Measurements from ENCODE around the gene FSTL3.
A peak's percentile ranks its signal among the peaks of the same experiment; 100 is the strongest.
"Not testable (repeated sequence)": the region's sequence is repeated elsewhere in the genome, so short reads cannot be mapped to it uniquely, and the experiment has no call there.

Gene FSTL3

GRCh38 chr19:666985-667573 lies 9.1 kb upstream of the FSTL3 start:
- H3K4me3 ChIP-seq (ENCODE audit: low read length); H3K27ac ChIP-seq (ENCODE audit: low read length); H3K4me1 ChIP-seq (ENCODE audit: control insufficient read depth, low read depth, low read length); H3K27me3 ChIP-seq (ENCODE audit: control insufficient read depth, insufficient read depth, low read length); H3K9ac ChIP-seq (ENCODE audit: low read length); H3K9me3 ChIP-seq (ENCODE audit: control insufficient read depth, low read depth, low read length); H3K36me3 ChIP-seq (ENCODE audit: control insufficient read depth, low read depth, low read length): not testable (repeated sequence)

- H3K9ac ChIP-seq (ENCODE audit: low read length); H3K4me3 ChIP-seq (ENCODE audit: low read length); H3K9me3 ChIP-seq (ENCODE audit: control insufficient read depth, low read depth, low read length); H3K4me1 ChIP-seq (ENCODE audit: control insufficient read depth, low read depth, low read length); H3K27me3 ChIP-seq (ENCODE audit: control insufficient read depth, insufficient read depth, low read length); H3K27ac ChIP-seq (ENCODE audit: low read length); H3K36me3 ChIP-seq (ENCODE audit: control insufficient read depth, low read depth, low read length): not testable (repeated sequence)
Observed at GRCh38 chr19:668675-669434, 7.3 kb upstream of the FSTL3 start.

- H3K4me3 ChIP-seq (ENCODE audit: low read length), result no peak overlapping the region
- H3K27me3 ChIP-seq (ENCODE audit: control insufficient read depth, insufficient read depth, low read length), result peaks cover 12% of the 10 kb centered on the region
- H3K9me3 ChIP-seq (ENCODE audit: control insufficient read depth, low read depth, low read length), result no peaks in the 10 kb centered on the region
- H3K9ac ChIP-seq (ENCODE audit: low read length), result no peak overlapping the region
- no peaks in the 10 kb centered on the region for H3K4me1 ChIP-seq (ENCODE audit: control insufficient read depth, low read depth, low read length)
- H3K27ac ChIP-seq (ENCODE audit: low read length), result no peak overlapping the region
- H3K36me3 ChIP-seq (ENCODE audit: control insufficient read depth, low read depth, low read length), result no peaks in the 10 kb centered on the region
Observed at GRCh38 chr19:670609-671075, 5.5 kb upstream of the FSTL3 start.

GRCh38 chr19:674282-675151 lies 1.7 kb upstream of the FSTL3 start:
- no peak overlapping the region for H3K27ac ChIP-seq (ENCODE audit: low read length)
- no peaks in the 10 kb centered on the region for H3K36me3 ChIP-seq (ENCODE audit: control insufficient read depth, low read depth, low read length)
- no peaks in the 10 kb centered on the region for H3K4me1 ChIP-seq (ENCODE audit: control insufficient read depth, low read depth, low read length)
- H3K4me3 ChIP-seq (ENCODE audit: low read length), result no peak overlapping the region
- peaks cover 26% of the 10 kb centered on the region for H3K27me3 ChIP-seq (ENCODE audit: control insufficient read depth, insufficient read depth, low read length)
- H3K9ac ChIP-seq (ENCODE audit: low read length), result no peak overlapping the region
- no peaks in the 10 kb centered on the region for H3K9me3 ChIP-seq (ENCODE audit: control insufficient read depth, low read depth, low read length)

GRCh38 chr19:676007-676338 lies 219 bp upstream of the FSTL3 start:
- Histone ChIP-seq H3K27me3 (ENCODE audit: control insufficient read depth, insufficient read depth, low read length) (peaks cover 26% of the 10 kb centered on the region), H3K27ac (ENCODE audit: low read length) (no peak overlapping the region), H3K9ac (ENCODE audit: low read length) (no peak overlapping the region), H3K9me3 (ENCODE audit: control insufficient read depth, low read depth, low read length) (no peaks in the 10 kb centered on the region), H3K36me3 (ENCODE audit: control insufficient read depth, low read depth, low read length) (no peaks in the 10 kb centered on the region), H3K4me3 (ENCODE audit: low read length) (no peak overlapping the region), H3K4me1 (ENCODE audit: control insufficient read depth, low read depth, low read length) (no peaks in the 10 kb centered on the region)

- Histone ChIP-seq H3K36me3 (ENCODE audit: control insufficient read depth, low read depth, low read length) (no peaks in the 10 kb centered on the region), H3K9me3 (ENCODE audit: control insufficient read depth, low read depth, low read length) (no peaks in the 10 kb centered on the region), H3K27ac (ENCODE audit: low read length) (no peak overlapping the region), H3K4me3 (ENCODE audit: low read length) (no peak overlapping the region), H3K4me1 (ENCODE audit: control insufficient read depth, low read depth, low read length) (no peaks in the 10 kb centered on the region), H3K9ac (ENCODE audit: low read length) (no peak overlapping the region), H3K27me3 (ENCODE audit: control insufficient read depth, insufficient read depth, low read length) (peaks cover 26% of the 10 kb centered on the region)
Observed at GRCh38 chr19:677201-677600, 1.0 kb downstream of the FSTL3 start.

- H3K9ac ChIP-seq (ENCODE audit: low read length), result no peak overlapping the region
- H3K27me3 ChIP-seq (ENCODE audit: control insufficient read depth, insufficient read depth, low read length), result peaks cover 26% of the 10 kb centered on the region
- no peaks in the 10 kb centered on the region for H3K36me3 ChIP-seq (ENCODE audit: control insufficient read depth, low read depth, low read length)
- no peak overlapping the region for H3K27ac ChIP-seq (ENCODE audit: low read length)
- no peak overlapping the region for H3K4me3 ChIP-seq (ENCODE audit: low read length)
- no peaks in the 10 kb centered on the region for H3K4me1 ChIP-seq (ENCODE audit: control insufficient read depth, low read depth, low read length)
- H3K9me3 ChIP-seq (ENCODE audit: control insufficient read depth, low read depth, low read length), result no peaks in the 10 kb centered on the region
Observed at GRCh38 chr19:677601-678436, 1.6 kb downstream of the FSTL3 start.

- Histone ChIP-seq H3K36me3 (ENCODE audit: control insufficient read depth, low read depth, low read length) (no peaks in the 10 kb centered on the region), H3K27ac (ENCODE audit: low read length) (no peak overlapping the region), H3K27me3 (ENCODE audit: control insufficient read depth, insufficient read depth, low read length) (peaks cover 26% of the 10 kb centered on the region), H3K9ac (ENCODE audit: low read length) (no peak overlapping the region), H3K4me1 (ENCODE audit: control insufficient read depth, low read depth, low read length) (no peaks in the 10 kb centered on the region), H3K9me3 (ENCODE audit: control insufficient read depth, low read depth, low read length) (no peaks in the 10 kb centered on the region), H3K4me3 (ENCODE audit: low read length) (peak overlapping the region; percentile 49)
Observed at GRCh38 chr19:678791-679388, 2.7 kb downstream of the FSTL3 start.

- Histone ChIP-seq H3K27ac (ENCODE audit: low read length) (no peak overlapping the region), H3K4me1 (ENCODE audit: control insufficient read depth, low read depth, low read length) (no peaks in the 10 kb centered on the region), H3K4me3 (ENCODE audit: low read length) (peak overlapping the region; percentile 49), H3K9ac (ENCODE audit: low read length) (no peak overlapping the region), H3K27me3 (ENCODE audit: control insufficient read depth, insufficient read depth, low read length) (peaks cover 26% of the 10 kb centered on the region), H3K9me3 (ENCODE audit: control insufficient read depth, low read depth, low read length) (no peaks in the 10 kb centered on the region), H3K36me3 (ENCODE audit: control insufficient read depth, low read depth, low read length) (no peaks in the 10 kb centered on the region)
Observed at GRCh38 chr19:679418-680286, 3.5 kb downstream of the FSTL3 start.

- Histone ChIP-seq H3K27ac (ENCODE audit: low read length) (no peak overlapping the region), H3K36me3 (ENCODE audit: control insufficient read depth, low read depth, low read length) (no peaks in the 10 kb centered on the region)
Observed at GRCh38 chr19:680287-681028, 4.3 kb downstream of the FSTL3 start.

More at GRCh38 chr19:680287-681028, 4.3 kb downstream of the FSTL3 start:
- peak overlapping the region; percentile 82 for H3K4me3 ChIP-seq (ENCODE audit: low read length)
- peaks cover 21% of the 10 kb centered on the region for H3K27me3 ChIP-seq (ENCODE audit: control insufficient read depth, insufficient read depth, low read length)
- H3K9me3 ChIP-seq (ENCODE audit: control insufficient read depth, low read depth, low read length), result no peaks in the 10 kb centered on the region
- H3K9ac ChIP-seq (ENCODE audit: low read length), result peak overlapping the region; percentile 61
- H3K4me1 ChIP-seq (ENCODE audit: control insufficient read depth, low read depth, low read length), result no peaks in the 10 kb centered on the region

Measured in iPS-18a (cell line).